NT2/D1 (cell line): Measurements from ENCODE around the gene NFATC3.

Experiments
- DNase-seq: peaks from one replicate; pipeline ENCODE4 v3.0.0-alpha.2; 2011; ENCODE audit warnings: low read depth, low spot score
- H3K27me3 ChIP-seq: 2 replicates; pipeline ENCODE4 v1.6.0; 2011; ENCODE audit warnings: mild to moderate bottlenecking; ENCODE audit not compliant: insufficient read length, insufficient read depth
- H3K36me3 ChIP-seq: 2 replicates; pipeline ENCODE4 v1.6.1; 2011; ENCODE audit warnings: mild to moderate bottlenecking, low read length, mixed read lengths; ENCODE audit not compliant: insufficient read depth, insufficient read length
- H3K4me1 ChIP-seq: 2 replicates; pipeline ENCODE4 v1.5.1; 2011; ENCODE audit not compliant: insufficient read depth, insufficient read length
- H3K4me3 ChIP-seq: 2 replicates; pipeline ENCODE4 v1.5.1; 2011; ENCODE audit warnings: low read depth; ENCODE audit not compliant: insufficient read length
- H3K9ac ChIP-seq: 2 replicates; pipeline ENCODE4 v1.6.0; 2011; ENCODE audit warnings: low read depth; ENCODE audit not compliant: insufficient read length
- H3K9me3 ChIP-seq: 2 replicates; pipeline ENCODE4 v1.5.1; 2011; ENCODE audit warnings: mild to moderate bottlenecking, low read length; ENCODE audit not compliant: insufficient read depth
- SUZ12 ChIP-seq: IDR thresholded peaks from 2 replicates; pipeline ENCODE4 v1.6.1; 2011; ENCODE audit not compliant: insufficient read length, insufficient read depth; ENCODE audit errors: extremely low read depth
- YY1 ChIP-seq: IDR thresholded peaks from 2 replicates; pipeline ENCODE4 v1.6.1; 2011; ENCODE audit not compliant: insufficient read length, insufficient read depth
- ZNF274 ChIP-seq: IDR thresholded peaks from 2 replicates; pipeline ENCODE4 v1.6.1; 2011; ENCODE audit warnings: mild to moderate bottlenecking, low read depth, low read length

NFATC3 gene

DNA sequence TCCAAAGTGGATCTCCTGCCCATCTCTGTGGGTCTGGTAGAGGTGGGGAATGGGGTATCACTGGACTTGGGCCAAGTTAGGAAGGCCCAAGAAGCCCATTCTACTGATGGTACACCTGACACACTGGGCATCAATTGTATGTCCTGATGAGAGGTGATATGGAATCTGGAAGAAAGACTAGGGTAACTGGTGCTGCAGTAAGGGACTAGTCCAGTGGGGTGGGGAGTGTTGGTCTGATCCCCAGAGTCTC is 5.9 kb upstream of the NFATC3 start:
- DNase-seq = no peak
- TF ChIP-seq ZNF274 (no peak), YY1 (no peak)
- peaks cover 52% of the 10 kb centered on the region for H3K36me3 ChIP-seq
- H3K9me3 ChIP-seq = no peaks in the 10 kb centered on the region
- no peaks in the 10 kb centered on the region for H3K27me3 ChIP-seq
- no peak overlapping the region for H3K4me3 ChIP-seq
- H3K4me1 ChIP-seq = peaks cover 13% of the 10 kb centered on the region
- H3K9ac ChIP-seq = peak overlapping the region; percentile 46

DNA sequence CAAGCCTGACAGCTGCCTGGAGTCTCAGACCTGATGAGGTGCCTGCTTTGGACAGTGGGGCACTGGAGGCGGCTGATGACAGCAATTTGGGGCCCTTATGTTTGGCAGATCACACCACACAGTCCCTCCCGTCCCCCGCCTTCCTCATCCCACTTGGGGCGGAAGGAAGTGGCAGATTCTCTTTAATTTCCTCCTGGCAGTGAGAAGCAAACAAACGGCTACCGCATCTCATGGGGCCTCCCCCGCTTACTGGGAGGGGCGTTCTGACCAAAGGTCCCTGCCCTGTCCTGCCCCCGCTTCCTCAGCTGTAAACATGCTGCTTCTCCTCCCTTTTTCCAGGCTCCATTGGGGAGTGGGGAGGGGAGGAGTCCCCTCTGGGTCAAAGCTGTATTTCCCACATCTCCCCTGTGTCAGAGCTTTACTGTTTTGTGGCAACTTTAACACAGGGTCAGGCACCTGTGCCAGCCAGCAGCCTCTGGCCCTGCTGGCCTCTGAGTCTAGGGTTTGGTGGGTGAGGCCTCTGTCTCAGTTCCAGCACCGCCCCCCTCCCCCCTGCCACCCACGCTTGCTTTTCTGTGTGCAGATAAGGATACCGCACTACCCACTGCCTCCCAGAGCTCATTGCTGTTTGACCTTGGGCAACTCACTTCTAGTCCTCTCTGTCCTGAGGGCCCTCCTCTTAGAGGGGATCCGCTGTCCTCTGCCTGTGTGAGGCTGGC is 5.4 kb upstream of the NFATC3 start:
- Histone ChIP-seq H3K4me1 (peaks cover 13% of the 10 kb centered on the region), H3K4me3 (no peak overlapping the region), H3K27me3 (no peaks in the 10 kb centered on the region), H3K36me3 (peaks cover 47% of the 10 kb centered on the region), H3K9me3 (no peaks in the 10 kb centered on the region), H3K9ac (peak overlapping the region; percentile 46)
- no peak for DNase-seq
- TF ChIP-seq YY1 (no peak), SUZ12 (no peak)

DNA sequence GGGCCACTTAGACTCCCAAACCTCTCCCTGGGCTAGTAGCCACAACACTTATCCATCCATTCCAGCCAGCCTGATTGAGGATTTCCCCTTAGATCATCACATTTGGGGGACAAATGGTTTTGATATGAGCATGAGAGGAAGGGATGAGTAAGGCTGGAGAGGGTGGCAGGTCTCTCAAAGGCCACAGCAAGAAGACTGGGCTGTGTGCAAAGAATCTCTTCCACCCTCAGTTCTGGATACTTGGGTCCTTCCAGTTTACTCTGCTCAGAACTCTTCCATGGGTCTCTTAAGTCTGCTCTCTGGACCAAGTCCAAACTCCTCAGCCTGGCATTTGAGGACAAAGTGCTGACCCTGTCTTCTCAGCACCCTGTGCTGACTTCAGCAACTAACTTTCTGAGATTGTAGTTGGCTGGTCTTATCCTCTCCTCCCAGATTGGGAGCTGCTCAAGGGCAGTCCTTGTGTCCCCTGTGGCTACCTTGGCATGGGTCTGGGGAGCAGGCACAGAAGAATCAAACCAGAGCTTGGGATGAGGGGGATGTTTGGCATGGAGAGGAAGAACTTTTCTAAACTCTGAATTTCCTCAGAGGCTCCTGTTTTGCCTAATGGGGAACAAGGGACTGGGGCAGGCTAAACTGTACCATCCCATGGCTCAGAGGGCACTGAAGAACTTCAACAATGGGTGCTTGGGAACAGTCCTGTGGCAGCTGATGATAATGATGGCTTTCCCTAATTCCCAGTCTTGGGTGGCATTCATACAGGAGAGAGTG is 3.1 kb upstream of the NFATC3 start:
- Histone ChIP-seq H3K27me3 (no peaks in the 10 kb centered on the region), H3K4me1 (peaks cover 13% of the 10 kb centered on the region), H3K4me3 (no peak overlapping the region), H3K36me3 (peaks cover 27% of the 10 kb centered on the region), H3K9ac (no peak overlapping the region), H3K9me3 (no peaks in the 10 kb centered on the region)
- DNase-seq = no peak
- no peak for TF ChIP-seq YY1
- TF ChIP-seq SUZ12 = no peak
- TF ChIP-seq ZNF274 = no peak

DNA sequence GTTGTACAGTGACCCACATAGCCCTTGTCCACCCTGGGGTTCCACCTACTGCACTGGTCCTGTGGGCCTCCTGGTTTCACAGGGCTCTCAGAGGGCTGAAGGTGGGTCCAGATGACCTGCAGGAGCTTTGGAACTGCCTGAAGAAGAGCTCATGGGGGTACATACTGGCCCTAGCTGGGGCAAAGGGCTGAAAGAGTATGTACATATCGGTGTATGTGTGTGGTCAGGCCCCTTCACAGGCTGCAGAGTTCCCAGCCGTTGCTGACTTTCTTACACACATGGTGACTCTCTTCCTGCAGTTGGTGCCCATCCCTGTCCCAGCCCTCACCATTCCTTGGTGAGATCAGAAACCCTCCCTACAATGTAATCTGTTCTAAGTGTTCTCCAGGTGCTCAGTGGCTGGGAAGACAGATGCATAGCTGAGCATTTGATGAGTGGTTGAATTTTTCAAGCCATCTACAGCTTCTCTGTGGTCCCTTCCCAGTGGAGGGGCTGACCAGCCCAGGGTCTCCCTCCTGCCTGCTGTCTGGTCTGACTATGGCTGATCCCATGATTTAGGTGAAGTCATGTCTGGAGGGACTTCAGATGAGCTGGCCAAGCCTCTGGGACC is 2.4 kb upstream of the NFATC3 start:
- TF ChIP-seq ZNF274 (no peak), SUZ12 (no peak), YY1 (no peak)
- peaks cover 23% of the 10 kb centered on the region for H3K36me3 ChIP-seq
- H3K27me3 ChIP-seq = no peaks in the 10 kb centered on the region
- peak overlapping the region; percentile 82 for H3K9ac ChIP-seq
- H3K9me3 ChIP-seq = no peaks in the 10 kb centered on the region
- peaks cover 13% of the 10 kb centered on the region for H3K4me1 ChIP-seq
- no peak overlapping the region for H3K4me3 ChIP-seq
- no peak for DNase-seq

DNA sequence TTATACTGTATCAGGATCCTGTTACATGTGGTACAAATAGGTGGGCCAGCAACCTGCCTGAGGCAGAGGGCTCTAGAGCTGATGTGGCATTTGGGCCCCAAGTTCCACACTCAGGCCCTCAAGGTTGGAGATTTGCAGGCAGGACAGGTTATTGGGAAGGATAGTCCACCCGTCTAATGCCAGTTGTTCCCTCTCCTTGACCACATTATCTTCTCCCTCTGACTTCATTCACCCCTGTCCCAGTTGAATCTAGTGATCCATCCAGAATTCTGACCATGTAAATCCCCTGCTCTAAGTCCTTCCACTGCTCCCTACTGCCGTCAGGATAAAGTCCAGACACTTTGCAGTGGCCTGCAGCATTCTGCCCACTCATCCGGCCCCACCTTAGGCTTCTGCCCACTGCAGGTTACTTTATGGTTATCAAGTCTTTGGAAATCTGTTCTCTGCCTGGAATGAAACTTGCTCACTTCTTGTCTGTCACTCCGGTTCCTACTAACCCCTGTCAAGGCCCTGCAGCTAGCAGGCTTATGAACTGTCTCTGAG is 1.9 kb upstream of the NFATC3 start:
- Histone ChIP-seq H3K4me1 (peaks cover 13% of the 10 kb centered on the region), H3K4me3 (peak overlapping the region; percentile 75)

DNA sequence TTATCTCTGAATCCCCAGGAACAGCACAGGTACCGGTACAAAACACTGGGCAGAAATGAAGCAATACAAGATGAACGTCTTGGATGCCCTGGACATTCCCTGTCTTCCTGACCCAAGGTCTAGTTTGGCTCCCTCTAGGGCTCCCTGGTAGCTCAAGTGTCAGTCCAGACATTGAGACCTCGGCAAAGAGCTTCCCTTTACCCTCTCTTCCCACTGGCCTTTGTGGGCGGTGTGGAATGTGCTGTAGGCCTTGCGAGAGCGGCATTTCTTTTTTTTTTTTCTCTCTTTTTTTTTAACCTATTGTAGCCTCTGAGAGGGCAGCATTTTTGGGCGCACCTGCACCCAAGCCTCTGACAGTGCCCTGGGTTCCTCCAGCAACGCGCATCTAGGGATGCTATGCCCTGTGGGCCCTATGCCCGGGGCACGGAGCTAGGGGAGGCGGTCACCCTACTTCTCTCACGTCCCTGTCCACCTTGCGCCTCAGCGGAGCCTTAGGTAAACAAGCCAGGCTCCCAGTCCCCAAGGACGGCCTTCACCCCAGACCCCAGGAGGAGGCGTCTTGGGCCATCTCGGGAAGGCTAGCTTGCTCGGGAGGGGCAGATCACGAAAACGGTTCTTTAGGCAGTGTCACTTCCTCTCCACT is 1.2 kb upstream of the NFATC3 start:
- no peaks in the 10 kb centered on the region for H3K9me3 ChIP-seq
- DNase-seq = no peak
- H3K36me3 ChIP-seq = peaks cover 11% of the 10 kb centered on the region
- no peak for TF ChIP-seq ZNF274
- no peak for TF ChIP-seq SUZ12
- no peak for TF ChIP-seq YY1
- peaks cover 13% of the 10 kb centered on the region for H3K4me1 ChIP-seq
- no peaks in the 10 kb centered on the region for H3K27me3 ChIP-seq
- peak overlapping the region; percentile 82 for H3K9ac ChIP-seq
- H3K4me3 ChIP-seq = peak overlapping the region; percentile 75

More for the DNA sequence above, 1.9 kb upstream of the NFATC3 start:
- Histone ChIP-seq H3K27me3 (no peaks in the 10 kb centered on the region), H3K36me3 (peaks cover 17% of the 10 kb centered on the region), H3K9ac (peak overlapping the region; percentile 82), H3K9me3 (no peaks in the 10 kb centered on the region)
- TF ChIP-seq YY1 (no peak), SUZ12 (no peak), ZNF274 (no peak)
- no peak for DNase-seq
